ENCODE results near the gene MMRN2. TPM values are rescaled to one million over a fixed set of nuclear protein-coding genes. Genes with fewer than 3 reads are reported as not detected.
"Not testable (repeated sequence)": the region's sequence is repeated elsewhere in the genome, so short reads cannot be mapped to it uniquely, and the experiment has no call there.

The MMRN2 gene
- total RNA-seq, 4 donors from 2014 or later = 23.0 to 45.1 (median 28.4) TPM

DNA sequence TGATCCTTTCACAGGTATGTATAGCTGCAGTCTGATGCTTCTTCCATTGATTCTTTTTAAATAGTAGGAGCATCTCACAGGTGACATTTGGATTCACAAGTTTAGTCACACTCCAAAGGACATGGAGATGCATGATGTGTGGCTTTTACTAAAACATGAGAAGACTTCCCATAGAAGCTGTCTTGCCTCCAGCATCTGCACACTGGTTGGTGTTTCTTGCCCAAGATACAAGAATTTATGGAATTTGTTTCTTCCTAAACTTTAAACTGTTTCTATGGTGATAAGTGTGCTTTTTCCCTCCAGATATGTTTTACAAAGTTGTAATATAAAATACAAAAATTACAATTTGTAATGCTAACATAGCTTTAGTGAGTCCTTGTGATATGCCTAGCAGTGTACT is 35.0 kb upstream of the MMRN2 start:
- Histone ChIP-seq H3K4me1 (no peaks in the 10 kb centered on the region), H3K27me3 (no peaks in the 10 kb centered on the region), H3K27ac (no peak overlapping the region), H3K36me3 (no peaks in the 10 kb centered on the region), H3K4me3 (replicated peaks in 1 of 3) (no peak overlapping the region), H3K9me3 (no peaks in the 10 kb centered on the region)
- TF ChIP-seq POLR2A (IDR thresholded peaks at IDR 0.05) = no peak
- TF ChIP-seq, protein P1, sequence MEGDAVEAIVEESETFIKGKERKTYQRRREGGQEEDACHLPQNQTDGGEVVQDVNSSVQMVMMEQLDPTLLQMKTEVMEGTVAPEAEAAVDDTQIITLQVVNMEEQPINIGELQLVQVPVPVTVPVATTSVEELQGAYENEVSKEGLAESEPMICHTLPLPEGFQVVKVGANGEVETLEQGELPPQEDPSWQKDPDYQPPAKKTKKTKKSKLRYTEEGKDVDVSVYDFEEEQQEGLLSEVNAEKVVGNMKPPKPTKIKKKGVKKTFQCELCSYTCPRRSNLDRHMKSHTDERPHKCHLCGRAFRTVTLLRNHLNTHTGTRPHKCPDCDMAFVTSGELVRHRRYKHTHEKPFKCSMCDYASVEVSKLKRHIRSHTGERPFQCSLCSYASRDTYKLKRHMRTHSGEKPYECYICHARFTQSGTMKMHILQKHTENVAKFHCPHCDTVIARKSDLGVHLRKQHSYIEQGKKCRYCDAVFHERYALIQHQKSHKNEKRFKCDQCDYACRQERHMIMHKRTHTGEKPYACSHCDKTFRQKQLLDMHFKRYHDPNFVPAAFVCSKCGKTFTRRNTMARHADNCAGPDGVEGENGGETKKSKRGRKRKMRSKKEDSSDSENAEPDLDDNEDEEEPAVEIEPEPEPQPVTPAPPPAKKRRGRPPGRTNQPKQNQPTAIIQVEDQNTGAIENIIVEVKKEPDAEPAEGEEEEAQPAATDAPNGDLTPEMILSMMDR (IDR thresholded peaks at IDR 0.05) = no peak
- DNase-seq = no peak
- intact Hi-C loops (cut with DNase I) = no loop called here

DNA sequence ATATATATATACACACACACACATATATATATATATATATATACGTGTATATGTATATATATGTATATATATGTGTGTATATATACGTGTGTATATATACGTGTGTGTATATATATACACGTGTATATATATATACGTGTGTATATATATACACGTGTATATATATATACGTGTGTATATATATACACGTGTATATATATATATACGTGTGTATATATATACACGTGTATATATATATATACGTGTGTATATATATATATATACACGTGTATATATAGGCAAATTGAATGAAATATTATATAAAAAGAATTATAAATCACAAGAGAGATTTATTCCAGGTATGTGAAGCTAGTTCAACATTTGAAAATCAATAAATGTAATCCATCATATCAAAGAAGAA is 33.9 kb upstream of the MMRN2 start:
- H3K9me3 ChIP-seq; intact Hi-C loops (cut with DNase I); H3K4me3 ChIP-seq (replicated peaks in 1 of 3); H3K36me3 ChIP-seq; H3K27ac ChIP-seq; DNase-seq; H3K27me3 ChIP-seq; H3K4me1 ChIP-seq: not testable (repeated sequence)
- WGBS, 2 donors = 85 to 88% methylated on average over 12 of the region's 12 CpGs

DNA sequence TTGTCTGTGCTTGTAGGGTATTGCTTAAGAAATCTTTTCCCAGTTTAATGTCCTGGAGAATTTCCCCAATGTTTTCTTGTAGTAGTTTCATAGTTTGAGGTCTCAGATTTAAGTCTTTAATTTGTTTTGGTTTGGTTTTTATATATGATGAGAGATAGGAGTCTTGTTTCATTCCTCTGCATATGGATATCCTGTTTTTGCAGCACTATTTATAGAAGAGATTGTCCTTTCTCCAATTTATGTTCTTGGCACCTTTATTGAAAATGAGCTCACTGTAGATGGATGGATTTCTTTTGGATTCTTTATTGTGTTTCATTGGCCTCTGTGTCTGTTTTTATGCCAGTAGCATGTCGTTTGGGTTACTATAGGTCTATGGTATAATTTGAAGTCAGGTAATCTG is 31.1 kb upstream of the MMRN2 start:
- intact Hi-C loops (cut with DNase I) = no loop called here
- Histone ChIP-seq H3K27ac (no peak overlapping the region), H3K9me3 (no peaks in the 10 kb centered on the region), H3K27me3 (no peaks in the 10 kb centered on the region), H3K4me3 (replicated peaks in 1 of 3) (no peak overlapping the region), H3K36me3 (no peaks in the 10 kb centered on the region), H3K4me1 (no peaks in the 10 kb centered on the region)
- 53 to 62% methylated on average over 1 of the region's 1 CpG for WGBS, 2 donors
- TF ChIP-seq, protein P1 (IDR thresholded peaks at IDR 0.05) = no peak
- no peak for TF ChIP-seq POLR2A (IDR thresholded peaks at IDR 0.05)
- no peak for DNase-seq

DNA sequence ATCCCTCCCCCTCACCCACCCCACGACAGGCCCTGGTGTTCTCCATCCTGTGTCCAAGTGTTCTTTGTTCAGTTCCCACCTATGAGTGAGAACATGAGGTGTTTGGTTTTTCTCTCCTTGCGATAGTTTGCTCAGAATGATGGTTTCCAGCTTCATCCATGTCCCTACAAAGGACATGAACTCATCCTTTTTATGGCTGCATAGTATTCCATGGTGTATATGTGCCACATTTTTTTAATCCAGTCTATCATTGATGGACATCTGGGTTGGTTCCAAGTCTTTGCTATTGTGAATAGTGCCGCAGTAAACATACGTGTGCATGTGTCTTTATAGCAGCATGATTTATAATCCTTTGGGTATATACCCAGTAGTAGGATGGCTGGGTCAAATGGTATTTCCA is 27.1 kb upstream of the MMRN2 start:
- DNase-seq; H3K9me3 ChIP-seq; H3K36me3 ChIP-seq; H3K27me3 ChIP-seq; intact Hi-C loops (cut with DNase I); H3K4me3 ChIP-seq (replicated peaks in 1 of 3); H3K27ac ChIP-seq: not testable (repeated sequence)
- peaks cover 0 to 14% of the 10 kb centered on the region in 2 donors for H3K4me1 ChIP-seq
- WGBS, 2 donors = 93 to 94% methylated on average over 4 of the region's 4 CpGs

DNA sequence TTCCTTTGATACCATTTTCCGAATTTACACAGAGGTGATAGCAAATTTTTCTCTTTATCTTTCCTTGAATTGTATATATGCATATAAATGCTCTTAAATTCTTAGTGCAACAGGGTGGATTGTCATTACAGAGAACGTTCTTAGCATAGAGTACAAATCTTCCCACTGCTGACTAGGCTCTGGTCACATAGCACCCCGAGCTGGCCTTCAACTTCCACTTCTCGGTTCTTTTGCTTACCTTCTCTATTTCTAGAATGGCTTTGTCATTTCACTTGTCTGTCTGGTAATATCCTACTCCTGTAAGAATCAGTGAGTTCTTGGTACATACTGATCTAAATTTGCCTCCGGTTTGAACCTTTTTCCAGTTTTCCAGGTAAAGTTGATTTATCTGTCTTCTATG is 24.3 kb upstream of the MMRN2 start:
- no peak for TF ChIP-seq POLR2A (IDR thresholded peaks at IDR 0.05)
- TF ChIP-seq, protein P1 (IDR thresholded peaks at IDR 0.05) = no peak
- Histone ChIP-seq H3K27me3 (no peaks in the 10 kb centered on the region), H3K4me1 (peaks cover 0 to 24% of the 10 kb centered on the region in 2 donors), H3K36me3 (no peaks in the 10 kb centered on the region), H3K27ac (no peak overlapping the region), H3K4me3 (replicated peaks in 1 of 3) (no peak overlapping the region), H3K9me3 (no peaks in the 10 kb centered on the region)
- no peak for DNase-seq
- WGBS, 2 donors = 89 to 93% methylated on average over 5 of the region's 5 CpGs
- intact Hi-C loops (cut with DNase I) = no loop called here

DNA sequence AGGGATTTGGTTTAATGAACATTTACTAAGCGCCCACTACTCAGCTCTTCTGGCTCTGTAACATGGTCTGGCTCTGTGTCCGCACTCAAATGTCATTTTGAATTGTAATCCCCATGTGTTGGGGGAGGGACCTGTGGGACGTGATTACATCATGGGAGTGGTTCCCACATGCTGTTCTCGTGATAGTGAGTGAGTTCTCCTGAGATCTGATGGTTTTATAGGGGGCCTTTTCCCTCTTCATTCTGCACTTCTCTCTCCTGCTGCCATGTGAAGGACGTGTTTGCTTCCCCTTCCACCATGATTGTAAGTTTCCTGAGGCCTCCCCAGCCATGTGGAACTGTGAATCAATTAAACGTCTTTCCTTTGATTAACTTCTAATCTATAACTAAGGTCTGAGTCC is 23.6 kb upstream of the MMRN2 start:
- intact Hi-C loops (cut with DNase I); H3K27me3 ChIP-seq; H3K4me3 ChIP-seq (replicated peaks in 1 of 3); H3K9me3 ChIP-seq; H3K36me3 ChIP-seq; DNase-seq: not testable (repeated sequence)
- peak overlapping the region in 1 of 3 donors; percentile 47 for H3K27ac ChIP-seq
- H3K4me1 ChIP-seq = peaks cover 0 to 24% of the 10 kb centered on the region in 2 donors
- WGBS, 2 donors = 87 to 91% methylated on average over 6 of the region's 6 CpGs

DNA sequence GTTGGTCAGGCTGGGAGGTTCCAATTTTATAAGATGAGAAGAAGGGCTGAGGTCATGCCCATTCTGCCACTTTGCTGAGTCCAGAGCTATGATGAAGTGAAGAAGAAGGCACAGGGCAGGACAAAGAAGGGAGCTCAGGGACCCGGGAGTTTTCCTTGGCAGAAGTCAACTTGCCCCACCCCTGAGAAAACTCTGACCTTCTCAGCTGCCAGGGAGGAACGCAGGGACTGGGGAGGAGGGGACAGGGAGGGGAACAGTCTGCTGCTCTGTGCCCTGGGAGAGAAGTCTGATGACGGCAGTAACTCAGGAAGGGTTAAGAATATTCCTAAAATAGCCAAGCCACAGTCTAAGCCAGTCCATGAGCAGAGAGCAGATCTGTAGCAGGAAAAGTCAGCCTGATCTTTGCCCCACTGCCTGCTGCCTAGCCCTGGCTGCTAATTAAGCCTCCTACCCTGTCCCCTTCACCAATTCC is 22.6 kb upstream of the MMRN2 start:
- H3K9me3 ChIP-seq = no peaks in the 10 kb centered on the region
- no peak overlapping the region for H3K4me3 ChIP-seq (replicated peaks in 1 of 3)
- DNase-seq = no peak
- 32 to 36% methylated on average over 3 of the region's 3 CpGs for WGBS, 2 donors
- intact Hi-C loops (cut with DNase I) = no loop called here
- peak overlapping the region; percentile 18 to 47 (median 39) for H3K27ac ChIP-seq
- H3K36me3 ChIP-seq = no peaks in the 10 kb centered on the region
- TF ChIP-seq, protein P1 (IDR thresholded peaks at IDR 0.05) = no peak
- no peak for TF ChIP-seq POLR2A (IDR thresholded peaks at IDR 0.05)
- H3K27me3 ChIP-seq = no peaks in the 10 kb centered on the region
- peaks cover 0 to 24% of the 10 kb centered on the region in 2 donors for H3K4me1 ChIP-seq

All from thyroid gland (tissue), 4 donors.